ENCODE measurements around the gene METTL8.

METTL8 gene

DNA sequence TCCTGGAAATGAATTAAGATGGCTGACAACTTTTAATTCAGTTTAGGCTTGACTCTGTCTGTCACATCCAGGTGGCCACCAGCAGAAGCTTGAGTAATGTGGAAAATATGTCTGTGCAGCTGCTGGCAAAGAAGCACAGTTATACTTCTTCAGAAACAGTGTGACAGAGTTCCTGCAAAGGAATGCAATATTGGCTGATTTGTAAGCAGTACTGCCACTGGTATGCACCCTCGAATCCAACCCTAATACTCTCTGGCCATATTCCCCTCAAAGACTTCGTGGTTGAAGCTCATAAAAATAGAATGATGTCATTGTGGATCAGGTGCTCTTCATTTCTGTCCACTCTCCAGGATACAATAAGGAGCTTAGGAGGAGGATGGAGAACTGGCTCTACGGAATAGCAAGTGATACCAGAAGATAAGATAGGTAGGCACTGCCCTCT is 86.2 kb downstream of the METTL8 start:
- in situ Hi-C loops (cut with HindIII; ENCODE audit: low sequenced_read_pairs) = no loop called here
- TF ChIP-seq, protein P1, sequence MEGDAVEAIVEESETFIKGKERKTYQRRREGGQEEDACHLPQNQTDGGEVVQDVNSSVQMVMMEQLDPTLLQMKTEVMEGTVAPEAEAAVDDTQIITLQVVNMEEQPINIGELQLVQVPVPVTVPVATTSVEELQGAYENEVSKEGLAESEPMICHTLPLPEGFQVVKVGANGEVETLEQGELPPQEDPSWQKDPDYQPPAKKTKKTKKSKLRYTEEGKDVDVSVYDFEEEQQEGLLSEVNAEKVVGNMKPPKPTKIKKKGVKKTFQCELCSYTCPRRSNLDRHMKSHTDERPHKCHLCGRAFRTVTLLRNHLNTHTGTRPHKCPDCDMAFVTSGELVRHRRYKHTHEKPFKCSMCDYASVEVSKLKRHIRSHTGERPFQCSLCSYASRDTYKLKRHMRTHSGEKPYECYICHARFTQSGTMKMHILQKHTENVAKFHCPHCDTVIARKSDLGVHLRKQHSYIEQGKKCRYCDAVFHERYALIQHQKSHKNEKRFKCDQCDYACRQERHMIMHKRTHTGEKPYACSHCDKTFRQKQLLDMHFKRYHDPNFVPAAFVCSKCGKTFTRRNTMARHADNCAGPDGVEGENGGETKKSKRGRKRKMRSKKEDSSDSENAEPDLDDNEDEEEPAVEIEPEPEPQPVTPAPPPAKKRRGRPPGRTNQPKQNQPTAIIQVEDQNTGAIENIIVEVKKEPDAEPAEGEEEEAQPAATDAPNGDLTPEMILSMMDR (IDR thresholded peaks at IDR 0.05; ENCODE audit: low read depth, low read length) = no peak
- DNase-seq (ENCODE audit: low read depth, low spot score) = peak; percentile 92
- no peak overlapping the region for H3K4me3 ChIP-seq (ENCODE audit: low read depth, low read length)

GRCh38 chr2:171346723-171347557 is 86.8 kb downstream of the METTL8 start:
- peak; percentile 34 for DNase-seq (ENCODE audit: low read depth, low spot score)
- TF ChIP-seq, protein P1 (IDR thresholded peaks at IDR 0.05; ENCODE audit: low read depth, low read length) = peak; percentile 22
- H3K4me3 ChIP-seq (ENCODE audit: low read depth, low read length) = no peak overlapping the region
- in situ Hi-C loops (cut with HindIII; ENCODE audit: low sequenced_read_pairs) = no loop called here

GRCh38 chr2:171345971-171346722 is 87.6 kb downstream of the METTL8 start:
- DNase-seq (ENCODE audit: low read depth, low spot score) = no peak
- in situ Hi-C loops (cut with HindIII; ENCODE audit: low sequenced_read_pairs) = no loop called here
- no peak overlapping the region for H3K4me3 ChIP-seq (ENCODE audit: low read depth, low read length)
- TF ChIP-seq, protein P1 (IDR thresholded peaks at IDR 0.05; ENCODE audit: low read depth, low read length) = no peak

- TF ChIP-seq, protein P1 (IDR thresholded peaks at IDR 0.05; ENCODE audit: low read depth, low read length) = no peak
- in situ Hi-C loops (cut with HindIII; ENCODE audit: low sequenced_read_pairs) = no loop called here
- no peak for DNase-seq (ENCODE audit: low read depth, low spot score)
- no peak overlapping the region for H3K4me3 ChIP-seq (ENCODE audit: low read depth, low read length)
Observed at GRCh38 chr2:171344182-171344581, 89.6 kb downstream of the METTL8 start.

DNA sequence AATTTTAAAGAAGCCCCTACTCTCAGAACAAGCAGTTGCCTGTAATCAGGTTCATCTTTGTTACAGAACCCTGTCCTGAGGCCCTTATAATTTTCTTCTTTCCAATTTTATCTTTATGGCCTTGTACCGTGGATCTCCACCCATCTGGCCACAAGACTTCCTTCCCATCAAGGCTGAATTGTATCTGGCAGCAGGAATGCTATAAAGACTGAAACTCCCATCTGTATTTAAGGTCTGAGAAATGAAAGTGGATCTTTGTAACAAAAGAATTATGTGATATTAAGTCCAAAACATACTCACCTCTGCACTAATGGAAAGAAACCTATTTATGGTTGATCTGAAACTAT is 91.8 kb downstream of the METTL8 start:
- no peak for DNase-seq (ENCODE audit: low read depth, low spot score)
- H3K4me3 ChIP-seq (ENCODE audit: low read depth, low read length) = no peak overlapping the region
- in situ Hi-C loops (cut with HindIII; ENCODE audit: low sequenced_read_pairs) = no loop called here
- TF ChIP-seq, protein P1 (IDR thresholded peaks at IDR 0.05; ENCODE audit: low read depth, low read length) = no peak

DNA sequence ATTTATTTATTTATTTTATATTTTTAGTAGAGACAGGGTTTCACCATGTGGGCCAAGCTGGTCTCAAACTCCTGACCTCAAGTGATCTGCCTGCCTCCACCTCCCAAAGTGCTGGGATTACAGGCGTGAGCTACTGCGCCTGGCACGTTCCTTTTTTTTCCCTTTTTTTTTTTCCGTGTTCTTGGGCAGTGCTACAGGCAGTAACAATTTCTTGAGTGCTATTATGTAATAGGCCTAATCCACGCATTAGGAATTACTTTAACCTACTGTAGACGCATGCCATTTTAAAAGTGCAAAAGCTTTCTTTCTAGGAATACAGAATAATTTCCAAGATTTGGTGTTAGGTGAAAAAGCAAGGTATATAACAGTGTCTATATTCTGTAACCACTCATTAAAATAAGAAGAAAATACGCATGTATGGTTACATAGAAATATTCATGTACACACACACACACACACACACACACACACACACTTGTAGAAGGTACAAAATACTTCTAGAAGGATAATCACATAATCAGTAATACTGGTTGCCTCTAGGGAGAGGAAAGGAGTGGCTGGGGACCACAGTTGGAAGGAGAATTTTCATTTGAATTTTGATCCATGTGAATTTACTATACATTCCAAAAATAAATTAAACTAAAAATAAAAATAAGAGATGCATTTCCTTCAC is 92.3 kb downstream of the METTL8 start:
- no peak overlapping the region for H3K4me3 ChIP-seq (ENCODE audit: low read depth, low read length)
- in situ Hi-C loops (cut with HindIII; ENCODE audit: low sequenced_read_pairs) = no loop called here
- DNase-seq (ENCODE audit: low read depth, low spot score) = no peak
- TF ChIP-seq, protein P1 (IDR thresholded peaks at IDR 0.05; ENCODE audit: low read depth, low read length) = no peak
